ENCODE data around the gene SEC14L6.
"Not testable (repeated sequence)": the region's sequence is repeated elsewhere in the genome, so short reads cannot be mapped to it uniquely, and the experiment has no call there.

SEC14L6 gene

DNA sequence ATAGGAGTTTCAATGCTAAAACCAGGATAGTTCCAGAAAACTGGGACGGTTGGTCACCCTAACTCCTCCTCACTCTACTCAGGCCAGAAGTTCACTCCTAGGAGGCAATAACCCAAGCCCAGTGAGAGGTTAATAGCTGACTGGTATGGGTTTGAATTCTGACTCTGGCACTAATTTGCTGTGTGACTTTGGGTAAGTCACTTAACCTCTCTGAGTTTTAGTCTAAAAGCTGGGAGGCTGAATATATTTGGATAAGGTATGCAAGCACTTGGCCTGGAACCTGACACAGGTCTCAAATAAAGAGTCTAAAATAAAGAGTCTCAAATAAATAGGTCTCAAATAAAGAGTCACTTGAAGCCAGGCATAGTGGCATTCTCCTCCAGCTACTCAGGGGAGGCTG is 6.2 kb upstream of the SEC14L6 start:
- Histone ChIP-seq H3K27me3 (ENCODE audit: control insufficient read depth, insufficient read depth, low read length) (peaks cover 18% of the 10 kb centered on the region), H3K9ac (ENCODE audit: low read depth, low read length) (no peak overlapping the region), H3K36me3 (ENCODE audit: insufficient read depth, low read length) (no peaks in the 10 kb centered on the region), H3K4me2 (ENCODE audit: low read length) (no peak overlapping the region), H3K4me3 (ENCODE audit: low read length) (no peak overlapping the region), H3K4me1 (ENCODE audit: control insufficient read depth, insufficient read depth, low read length) (no peaks in the 10 kb centered on the region), H3K9me3 (replicated peaks; ENCODE audit: low read length) (no peaks in the 10 kb centered on the region)

DNA sequence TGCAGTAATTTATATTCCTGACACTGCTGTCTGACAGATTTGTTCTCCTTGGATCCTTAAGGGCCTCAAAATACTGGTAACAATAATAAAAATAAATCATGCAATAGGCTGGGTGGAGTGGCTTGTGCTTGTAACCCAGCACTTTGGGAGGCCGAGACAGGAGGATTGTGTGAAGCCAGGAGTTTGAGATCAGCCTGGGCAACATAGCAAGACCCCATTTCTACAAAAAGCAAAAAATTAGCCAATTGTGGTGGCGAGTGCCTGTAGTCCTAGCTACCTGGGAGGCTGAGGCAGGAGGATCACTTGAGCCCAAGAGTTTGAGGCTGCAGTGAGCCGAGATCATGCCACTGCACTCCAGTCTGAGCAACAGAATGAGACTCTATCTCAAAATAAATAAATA is 5.3 kb upstream of the SEC14L6 start:
- H3K27me3 ChIP-seq (ENCODE audit: control insufficient read depth, insufficient read depth, low read length), result peaks cover 25% of the 10 kb centered on the region
- H3K4me1 ChIP-seq (ENCODE audit: control insufficient read depth, insufficient read depth, low read length); H3K4me2 ChIP-seq (ENCODE audit: low read length); H3K9ac ChIP-seq (ENCODE audit: low read depth, low read length); H3K4me3 ChIP-seq (ENCODE audit: low read length); H3K36me3 ChIP-seq (ENCODE audit: insufficient read depth, low read length); H3K9me3 ChIP-seq (replicated peaks; ENCODE audit: low read length): not testable (repeated sequence)

DNA sequence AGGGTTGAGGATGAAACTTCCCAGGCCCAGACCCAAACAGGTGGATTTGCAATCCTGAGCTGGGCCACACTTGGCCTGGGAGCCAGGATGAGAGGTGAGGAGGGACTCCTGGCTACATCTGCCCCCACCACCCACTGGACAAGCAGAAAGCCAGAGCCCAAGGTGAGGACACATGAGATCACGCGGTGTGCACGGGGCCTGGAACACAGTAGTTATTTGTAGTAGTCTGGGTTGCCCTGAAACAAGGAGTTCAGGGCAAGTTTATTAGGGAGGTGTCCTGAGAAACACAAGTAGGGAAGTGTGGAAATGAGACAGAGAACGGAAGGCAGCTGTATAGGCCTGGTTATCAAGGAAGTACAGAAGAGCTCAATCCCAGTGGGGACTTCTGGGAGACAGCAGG is 647 bp upstream of the SEC14L6 start:
- H3K9me3 ChIP-seq (replicated peaks; ENCODE audit: low read length), result no peaks in the 10 kb centered on the region
- no peak overlapping the region for H3K4me3 ChIP-seq (ENCODE audit: low read length)
- H3K4me1 ChIP-seq (ENCODE audit: control insufficient read depth, insufficient read depth, low read length), result peaks cover 5% of the 10 kb centered on the region
- peaks cover 42% of the 10 kb centered on the region for H3K27me3 ChIP-seq (ENCODE audit: control insufficient read depth, insufficient read depth, low read length)
- H3K36me3 ChIP-seq (ENCODE audit: insufficient read depth, low read length), result no peaks in the 10 kb centered on the region
- H3K9ac ChIP-seq (ENCODE audit: low read depth, low read length), result no peak overlapping the region
- no peak overlapping the region for H3K4me2 ChIP-seq (ENCODE audit: low read length)

- Histone ChIP-seq H3K9me3 (replicated peaks; ENCODE audit: low read length) (no peaks in the 10 kb centered on the region), H3K4me3 (ENCODE audit: low read length) (no peak overlapping the region), H3K4me1 (ENCODE audit: control insufficient read depth, insufficient read depth, low read length) (peaks cover 9% of the 10 kb centered on the region), H3K9ac (ENCODE audit: low read depth, low read length) (no peak overlapping the region), H3K27me3 (ENCODE audit: control insufficient read depth, insufficient read depth, low read length) (peaks cover 37% of the 10 kb centered on the region), H3K4me2 (ENCODE audit: low read length) (peak overlapping the region; percentile 66), H3K36me3 (ENCODE audit: insufficient read depth, low read length) (no peaks in the 10 kb centered on the region)
Measured at GRCh38 chr22:30542811-30543188, 3.7 kb downstream of the SEC14L6 start.

GRCh38 chr22:30541961-30542810 is 4.4 kb downstream of the SEC14L6 start:
- H3K4me2 ChIP-seq (ENCODE audit: low read length), result peak overlapping the region; percentile 66
- peaks cover 9% of the 10 kb centered on the region for H3K4me1 ChIP-seq (ENCODE audit: control insufficient read depth, insufficient read depth, low read length)
- H3K4me3 ChIP-seq (ENCODE audit: low read length), result peak overlapping the region; percentile 47
- no peaks in the 10 kb centered on the region for H3K36me3 ChIP-seq (ENCODE audit: insufficient read depth, low read length)
- no peaks in the 10 kb centered on the region for H3K9me3 ChIP-seq (replicated peaks; ENCODE audit: low read length)
- H3K27me3 ChIP-seq (ENCODE audit: control insufficient read depth, insufficient read depth, low read length), result peaks cover 34% of the 10 kb centered on the region
- H3K9ac ChIP-seq (ENCODE audit: low read depth, low read length), result no peak overlapping the region

DNA sequence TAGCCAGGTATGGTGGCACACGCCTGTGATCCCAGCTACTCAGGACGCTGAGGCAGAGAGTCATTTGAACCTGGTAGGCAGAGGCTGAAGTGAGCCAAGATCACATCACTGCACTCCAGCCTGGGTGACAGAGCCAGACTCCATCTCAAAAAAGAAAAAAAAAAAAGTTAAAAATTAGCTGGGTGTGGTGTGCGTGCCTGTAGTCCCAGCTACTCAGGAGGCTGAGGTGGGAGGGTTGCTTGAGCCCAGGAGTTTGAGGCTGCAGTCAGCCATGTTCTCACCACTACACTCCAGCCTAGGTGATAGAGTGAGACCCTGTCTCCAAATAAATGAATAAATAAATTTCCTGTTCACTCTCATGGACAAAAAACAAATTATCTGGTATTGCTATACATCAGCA is 5.0 kb downstream of the SEC14L6 start:
- H3K4me2 ChIP-seq (ENCODE audit: low read length); H3K4me3 ChIP-seq (ENCODE audit: low read length); H3K4me1 ChIP-seq (ENCODE audit: control insufficient read depth, insufficient read depth, low read length); H3K9ac ChIP-seq (ENCODE audit: low read depth, low read length); H3K36me3 ChIP-seq (ENCODE audit: insufficient read depth, low read length); H3K9me3 ChIP-seq (replicated peaks; ENCODE audit: low read length): not testable (repeated sequence)
- H3K27me3 ChIP-seq (ENCODE audit: control insufficient read depth, insufficient read depth, low read length), result peaks cover 33% of the 10 kb centered on the region

GRCh38 chr22:30539368-30539767 is 7.2 kb downstream of the SEC14L6 start:
- no peak overlapping the region for H3K4me3 ChIP-seq (ENCODE audit: low read length)
- no peak overlapping the region for H3K4me2 ChIP-seq (ENCODE audit: low read length)
- H3K9ac ChIP-seq (ENCODE audit: low read depth, low read length), result no peak overlapping the region
- no peaks in the 10 kb centered on the region for H3K36me3 ChIP-seq (ENCODE audit: insufficient read depth, low read length)
- peaks cover 33% of the 10 kb centered on the region for H3K27me3 ChIP-seq (ENCODE audit: control insufficient read depth, insufficient read depth, low read length)
- peaks cover 9% of the 10 kb centered on the region for H3K4me1 ChIP-seq (ENCODE audit: control insufficient read depth, insufficient read depth, low read length)
- H3K9me3 ChIP-seq (replicated peaks; ENCODE audit: low read length), result no peaks in the 10 kb centered on the region

DNA sequence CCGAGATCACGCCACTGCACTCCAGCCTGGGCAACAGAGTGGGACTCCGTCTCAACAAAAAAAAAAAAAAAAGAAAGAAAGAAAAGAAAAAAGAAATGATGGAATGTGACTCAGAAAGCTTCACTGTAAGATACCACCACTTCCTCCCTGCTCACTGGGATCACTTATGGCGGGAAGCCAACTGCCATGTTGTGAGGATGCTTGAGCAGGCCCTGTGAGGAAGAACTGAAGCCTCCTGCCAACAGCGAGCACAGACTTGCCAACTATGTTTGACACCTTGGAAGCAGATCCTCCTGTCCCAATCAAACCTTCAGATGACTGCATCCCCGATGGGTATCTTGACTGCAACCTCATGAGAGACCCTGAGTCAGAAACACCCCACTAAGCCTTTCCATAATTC is 8.3 kb downstream of the SEC14L6 start:
- Histone ChIP-seq H3K4me1 (ENCODE audit: control insufficient read depth, insufficient read depth, low read length) (peaks cover 9% of the 10 kb centered on the region), H3K4me3 (ENCODE audit: low read length) (no peak overlapping the region), H3K27me3 (ENCODE audit: control insufficient read depth, insufficient read depth, low read length) (peaks cover 34% of the 10 kb centered on the region), H3K36me3 (ENCODE audit: insufficient read depth, low read length) (no peaks in the 10 kb centered on the region), H3K4me2 (ENCODE audit: low read length) (no peak overlapping the region), H3K9ac (ENCODE audit: low read depth, low read length) (no peak overlapping the region), H3K9me3 (replicated peaks; ENCODE audit: low read length) (no peaks in the 10 kb centered on the region)

- no peak overlapping the region for H3K4me2 ChIP-seq (ENCODE audit: low read length)
- peaks cover 25% of the 10 kb centered on the region for H3K27me3 ChIP-seq (ENCODE audit: control insufficient read depth, insufficient read depth, low read length)
- no peaks in the 10 kb centered on the region for H3K9me3 ChIP-seq (replicated peaks; ENCODE audit: low read length)
- peaks cover 4% of the 10 kb centered on the region for H3K4me1 ChIP-seq (ENCODE audit: control insufficient read depth, insufficient read depth, low read length)
- H3K9ac ChIP-seq (ENCODE audit: low read depth, low read length), result no peak overlapping the region
- no peak overlapping the region for H3K4me3 ChIP-seq (ENCODE audit: low read length)
- no peaks in the 10 kb centered on the region for H3K36me3 ChIP-seq (ENCODE audit: insufficient read depth, low read length)
Measured at GRCh38 chr22:30537083-30537731, 9.3 kb downstream of the SEC14L6 start.

DNA sequence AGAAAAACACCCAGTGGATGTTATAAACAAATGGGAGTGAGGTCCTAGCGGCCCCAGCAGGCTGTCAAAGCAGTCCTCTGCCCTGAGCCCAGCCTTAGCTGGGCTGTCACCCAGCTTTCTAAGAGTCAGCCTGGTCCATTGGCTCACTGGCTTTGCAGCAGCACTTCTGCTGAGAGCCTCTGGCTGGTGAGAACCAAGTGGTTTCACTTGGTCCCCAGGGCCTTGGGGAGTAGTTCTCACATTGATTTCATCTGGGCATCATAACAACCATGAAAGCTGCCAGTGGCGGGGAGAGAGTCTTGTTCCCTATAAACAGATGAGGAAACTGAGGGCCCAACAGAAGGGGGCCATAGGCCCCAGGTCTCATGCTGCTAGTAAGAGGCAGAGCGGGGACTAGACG is 11.4 kb downstream of the SEC14L6 start:
- Histone ChIP-seq H3K9me3 (replicated peaks; ENCODE audit: low read length) (no peaks in the 10 kb centered on the region), H3K27me3 (ENCODE audit: control insufficient read depth, insufficient read depth, low read length) (peaks cover 17% of the 10 kb centered on the region)

GRCh38 chr22:30531651-30532608 is 14.6 kb downstream of the SEC14L6 start:
- H3K9ac ChIP-seq (ENCODE audit: low read depth, low read length), result no peak overlapping the region
- H3K4me1 ChIP-seq (ENCODE audit: control insufficient read depth, insufficient read depth, low read length), result no peaks in the 10 kb centered on the region
- H3K4me2 ChIP-seq (ENCODE audit: low read length), result no peak overlapping the region
- no peak overlapping the region for H3K4me3 ChIP-seq (ENCODE audit: low read length)
- peaks cover 8% of the 10 kb centered on the region for H3K27me3 ChIP-seq (ENCODE audit: control insufficient read depth, insufficient read depth, low read length)
- no peaks in the 10 kb centered on the region for H3K36me3 ChIP-seq (ENCODE audit: insufficient read depth, low read length)
- no peaks in the 10 kb centered on the region for H3K9me3 ChIP-seq (replicated peaks; ENCODE audit: low read length)

More for the DNA sequence above, 11.4 kb downstream of the SEC14L6 start:
- Histone ChIP-seq H3K4me3 (ENCODE audit: low read length) (no peak overlapping the region), H3K4me1 (ENCODE audit: control insufficient read depth, insufficient read depth, low read length) (no peaks in the 10 kb centered on the region), H3K36me3 (ENCODE audit: insufficient read depth, low read length) (no peaks in the 10 kb centered on the region), H3K9ac (ENCODE audit: low read depth, low read length) (no peak overlapping the region), H3K4me2 (ENCODE audit: low read length) (no peak overlapping the region)

All from skeletal muscle satellite cell (primary cell).